Lung microvascular endothelial cell (primary cell): ENCODE measurements around the gene CAMSAP2. TPM values are rescaled to one million over a fixed set of nuclear protein-coding genes. Genes with fewer than 3 reads are reported as not detected.
"Not testable (repeated sequence)": the region's sequence is repeated elsewhere in the genome, so short reads cannot be mapped to it uniquely, and the experiment has no call there.

ENCODE experiments used
- DNase-seq, 2 donors: peaks; one replicate each; pipeline versions ENCODE4 v3.0.0 to v3.0.0-alpha.2; 2010; ENCODE audit warnings: low read depth in 2 of 2
- total RNA-seq: library from RNA; depleted of rRNA; stranded (reverse); fragments of >200 nt; gene quantifications from 2 replicates; pipeline ENCODE4 v1.2.1, GENCODE V29; 2014

Gene CAMSAP2
- total RNA-seq, 1 donor from 2014 or later = 26.0 TPM

- DNase-seq = no peak
Observed at GRCh38 chr1:200737647-200738291, 924 bp upstream of the CAMSAP2 start.

GRCh38 chr1:200738949-200739651, 407 bp downstream of the CAMSAP2 start:
- peak; percentile 89 to 92 for DNase-seq

GRCh38 chr1:200739702-200740570, 1.2 kb downstream of the CAMSAP2 start:
- peak; percentile 22 to 35 for DNase-seq

GRCh38 chr1:200740571-200741208, 2.0 kb downstream of the CAMSAP2 start:
- DNase-seq = peak; percentile 20 to 35

GRCh38 chr1:200741551-200742207, 3.0 kb downstream of the CAMSAP2 start:
- DNase-seq = no peak

- no peak for DNase-seq
Observed at GRCh38 chr1:200744143-200744542, 5.5 kb downstream of the CAMSAP2 start.

GRCh38 chr1:200749090-200749489, 10.4 kb downstream of the CAMSAP2 start:
- DNase-seq = no peak

GRCh38 chr1:200750749-200751148, 12.1 kb downstream of the CAMSAP2 start:
- not testable (repeated sequence) for DNase-seq

- no peak for DNase-seq
Observed at GRCh38 chr1:200751717-200752116, 13.0 kb downstream of the CAMSAP2 start.

GRCh38 chr1:200753650-200754198, 15.0 kb downstream of the CAMSAP2 start:
- no peak for DNase-seq

- DNase-seq = no peak
Observed at GRCh38 chr1:200755456-200755855, 16.8 kb downstream of the CAMSAP2 start.

- DNase-seq = no peak
Observed at GRCh38 chr1:200762089-200762488, 23.4 kb downstream of the CAMSAP2 start.

GRCh38 chr1:200767321-200767720, 28.6 kb downstream of the CAMSAP2 start:
- DNase-seq = peak in 1 of 2 donors; percentile 78

GRCh38 chr1:200771625-200772555, 33.2 kb downstream of the CAMSAP2 start:
- no peak for DNase-seq

GRCh38 chr1:200774311-200774710, 35.6 kb downstream of the CAMSAP2 start:
- no peak for DNase-seq

GRCh38 chr1:200774735-200775444, 36.2 kb downstream of the CAMSAP2 start:
- DNase-seq = peak in 1 of 2 donors; percentile 40

- no peak for DNase-seq
Observed at GRCh38 chr1:200775850-200776249, 37.2 kb downstream of the CAMSAP2 start.

GRCh38 chr1:200776949-200777348, 38.3 kb downstream of the CAMSAP2 start:
- peak in 1 of 2 donors; percentile 21 for DNase-seq

- no peak for DNase-seq
Observed at GRCh38 chr1:200778766-200779165, 40.1 kb downstream of the CAMSAP2 start.
